PFSK-1 (cell line): ENCODE results near the gene KLF9.

ENCODE experiments used
- FOXP2 ChIP-seq: optimal IDR thresholded peaks from 2 replicates; pipeline ENCODE3; 2011; ENCODE audit warnings: borderline replicate concordance, control low read depth, inconsistent platforms; ENCODE audit not compliant: insufficient read depth; ENCODE audit errors: extremely low read length, extremely low read depth
- POLR2AphosphoS5 ChIP-seq: IDR thresholded peaks from 2 replicates; pipeline ENCODE4 v1.6.1; 2012; ENCODE audit warnings: low read depth, mild to moderate bottlenecking, control low read depth, low read length, moderate library complexity
- REST ChIP-seq, 2 experiments: IDR thresholded peaks; 2 replicates each; pipeline versions ENCODE4 v1.6.1 to v1.8.0; 2011 to 2012; ENCODE audit warnings: low read depth in 2 of 2, low read length in 2 of 2, control low read depth in 1 of 2, inconsistent platforms in 1 of 2, mild to moderate bottlenecking in 1 of 2, moderate library complexity in 1 of 2; ENCODE audit not compliant: insufficient read depth in 1 of 2
- SIN3A ChIP-seq: IDR thresholded peaks from 2 replicates; pipeline ENCODE4 v1.6.1; 2012; ENCODE audit warnings: mild to moderate bottlenecking, low read length, moderate library complexity, borderline replicate concordance; ENCODE audit not compliant: insufficient read depth
- TAF1 ChIP-seq: IDR thresholded peaks from 2 replicates; pipeline ENCODE4 v1.6.1; 2012; ENCODE audit warnings: low read length, control low read depth, borderline replicate concordance; ENCODE audit not compliant: insufficient read depth

The KLF9 gene

GRCh38 chr9:70409800-70410199 lies 4.7 kb downstream of the KLF9 start:
- no peak for TF ChIP-seq REST (IDR thresholded peaks at IDR 0.05; ENCODE audit: insufficient read depth in 1 of 2, low read depth in 2 of 2, low read length in 2 of 2)
- TF ChIP-seq FOXP2: no peak
- peak; percentile 39; the same call in 1 of the 2 replicates for TF ChIP-seq POLR2AphosphoS5
- no peak for TF ChIP-seq TAF1
- TF ChIP-seq SIN3A: no peak

GRCh38 chr9:70409280-70409679 lies 5.2 kb downstream of the KLF9 start:
- no peak for TF ChIP-seq REST (IDR thresholded peaks at IDR 0.05; ENCODE audit: insufficient read depth in 1 of 2, low read depth in 2 of 2, low read length in 2 of 2)
- TF ChIP-seq FOXP2: no peak
- TF ChIP-seq SIN3A: no peak
- TF ChIP-seq TAF1: no peak
- no peak for TF ChIP-seq POLR2AphosphoS5

GRCh38 chr9:70408393-70409040 lies 5.9 kb downstream of the KLF9 start:
- no peak for TF ChIP-seq REST (IDR thresholded peaks at IDR 0.05; ENCODE audit: insufficient read depth in 1 of 2, low read depth in 2 of 2, low read length in 2 of 2)
- no peak for TF ChIP-seq TAF1
- TF ChIP-seq POLR2AphosphoS5: no peak

- no peak; the same call in 1 of the 2 replicates for TF ChIP-seq SIN3A
- no peak for TF ChIP-seq TAF1
- no peak for TF ChIP-seq POLR2AphosphoS5
- TF ChIP-seq REST (IDR thresholded peaks at IDR 0.05; ENCODE audit: insufficient read depth in 1 of 2, low read depth in 2 of 2, low read length in 2 of 2): no peak
- no peak for TF ChIP-seq FOXP2
These were observed 7.4 kb downstream of the KLF9 start for GRCh38 chr9:70407081-70407503.

GRCh38 chr9:70406434-70406862 lies 8.0 kb downstream of the KLF9 start:
- no peak for TF ChIP-seq FOXP2
- 0 out of 2 replicates have a peak, but pooled peaks have one; percentile 64 for TF ChIP-seq SIN3A
- no peak for TF ChIP-seq TAF1
- TF ChIP-seq REST (IDR thresholded peaks at IDR 0.05; ENCODE audit: insufficient read depth in 1 of 2, low read depth in 2 of 2, low read length in 2 of 2): no peak; a peak in 1 of 4 replicates
- 0 out of 2 replicates have a peak, but pooled peaks have one; percentile 32 for TF ChIP-seq POLR2AphosphoS5
